Adrenal gland (tissue), 12 donors: ENCODE data around the gene ATXN3L. TPM values are rescaled to one million over a fixed set of nuclear protein-coding genes. Genes with fewer than 3 reads are reported as not detected.

ENCODE experiments used
- DNase-seq, 7 donors: peaks; one replicate each; pipeline ENCODE4 v3.0.0-alpha.2; 2019 to 2020
- H3K27ac ChIP-seq, 5 donors: fragments of 200-600 bp; sonication (generic) in 4 of 5; 1 replicate in 3 of 5; 2 replicates in 2 of 5; pipeline versions ENCODE4 v1.5.1 to v1.8.0; 2016 to 2020; ENCODE audit warnings: mild to moderate bottlenecking in 1 of 5
- H3K27me3 ChIP-seq: fragments of 200-600 bp; 2 replicates; pipeline ENCODE4 v1.8.0; 2021
- H3K36me3 ChIP-seq, 2 donors: fragments of 200-600 bp; replicated peaks in 1 of 2; 1 replicate in 1 of 2; 2 replicates in 1 of 2; pipeline versions ENCODE4 v1.5.1 to v1.8.0; 2018 to 2022
- H3K4me1 ChIP-seq, 2 donors: fragments of 200-600 bp; replicated peaks in 1 of 2; 1 replicate in 1 of 2; 2 replicates in 1 of 2; pipeline versions ENCODE4 v1.5.1 to v1.8.0; 2018 to 2021
- H3K4me3 ChIP-seq, 4 donors: fragments of 200-600 bp; sonication (generic) in 3 of 4; one replicate each; pipeline ENCODE4 v1.5.1; 2016 to 2018
- H3K9me3 ChIP-seq, 3 donors: fragments of 200-600 bp; sonication (generic) in 1 of 3; replicated peaks in 1 of 3; 1 replicate in 2 of 3; 2 replicates in 1 of 3; pipeline versions ENCODE4 v1.5.1 to v1.8.0; 2016 to 2021
- POLR2A ChIP-seq, 2 donors: fragments of 450-650 bp; IDR thresholded peaks; one replicate each; pipeline ENCODE4 v1.6.1; 2017; ENCODE audit warnings: antibody characterized with exemption in 2 of 2, mild to moderate bottlenecking in 2 of 2, moderate library complexity in 1 of 2
- WGBS, 4 donors: extraction: QIAGEN DNeasy Blood & Tissue Kit in 2 of 4; methylation state at CpG; one replicate each; pipeline versions ENCODE4 v1.1.5 to v1.1.7; 2013 to 2017; 5-methylcytosine and 5-hydroxymethylcytosine counted together
- intact Hi-C, 2 donors: fragments of 100-400 bp; cut with DNase I; formaldehyde crosslinking; loops; one replicate each; pipeline versions ENCODE4 v1.14.1 to v1.15.0; 2022 to 2023
- polyA plus RNA-seq, 3 donors: library from polyadenylated mRNA; stranded (reverse); fragments of 200-250 nt in 2 of 3; fragments of 350-450 nt in 1 of 3; fragmentation: Illumina TruSeq in 1 of 3; extraction: RNeasy Lipid Tissue Mini Kit (QIAGEN cat#74804) in 1 of 3; gene quantifications; one replicate each; pipeline ENCODE4 v1.2.3, GENCODE V29; 2013 to 2014
- total RNA-seq, 9 donors: library from RNA; depleted of rRNA in 4 of 9; stranded (reverse); fragments of >200 nt in 4 of 9; fragments of 120-200 nt in 1 of 9; fragmentation: NEBNext Ultra II Directional in 1 of 9; extraction: Animal tissue kit (Norgen Biotek cat#: 25700) in 1 of 9; gene quantifications; one replicate each; pipeline versions ENCODE4 v1.1.0 to v1.2.4, GENCODE V29; 2013 to 2023
- TF ChIP-seq, protein P1 (sequence below), 6 experiments: fragments of 450-650 bp in 4 of 6; fragments of 200-600 bp in 2 of 6; sonication (generic) in 1 of 6; IDR thresholded peaks; 1 replicate in 5 of 6; 2 replicates in 1 of 6; pipeline versions ENCODE4 v1.5.1 to v1.8.0; 2016 to 2021; ENCODE audit warnings: antibody characterized with exemption in 6 of 6, mild to moderate bottlenecking in 2 of 6, moderate library complexity in 1 of 6
- donor health status: healthy with polysubstance abuse.
- donor health status: Bipolar disorder and iron deficiency.
- donor health status: DM: yes; HTN: yes; CAD: no.
- donor health status: DM: no; HTN: no; CAD: no.
- donor health status: DM: no; HTN: no; CAD: no.
- donor health status: DM: yes; HTN: yes; CAD: no.

Gene ATXN3L
- total and polyA plus RNA-seq, 12 donors = not detected

DNA sequence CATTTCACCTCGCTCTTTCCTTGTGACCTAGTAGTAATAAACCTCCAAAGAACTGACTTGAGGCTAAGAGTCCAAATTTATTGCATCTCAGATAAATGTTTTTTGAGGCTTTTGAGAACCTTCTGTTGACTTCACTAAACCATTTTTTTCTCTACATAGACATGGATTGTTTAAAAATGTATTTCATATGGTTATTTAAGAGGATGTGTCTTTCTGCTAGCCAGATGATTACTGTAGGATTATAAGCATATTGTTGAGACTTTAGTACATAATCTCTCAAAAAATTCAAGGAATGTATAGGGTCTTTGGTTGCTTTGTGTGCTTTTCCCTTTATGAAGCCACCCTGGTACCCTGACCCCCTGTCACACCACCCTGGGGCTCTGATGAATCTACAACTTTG lies 44.8 kb downstream of the ATXN3L start:
- 87 to 100% (median 97%) methylated on average over 1 of the region's 1 CpG for WGBS, 4 donors
- no peak overlapping the region for H3K4me3 ChIP-seq
- DNase-seq = no peak
- no peaks in the 10 kb centered on the region for H3K36me3 ChIP-seq
- no peak overlapping the region for H3K27ac ChIP-seq
- no peaks in the 10 kb centered on the region for H3K9me3 ChIP-seq
- TF ChIP-seq, protein P1, sequence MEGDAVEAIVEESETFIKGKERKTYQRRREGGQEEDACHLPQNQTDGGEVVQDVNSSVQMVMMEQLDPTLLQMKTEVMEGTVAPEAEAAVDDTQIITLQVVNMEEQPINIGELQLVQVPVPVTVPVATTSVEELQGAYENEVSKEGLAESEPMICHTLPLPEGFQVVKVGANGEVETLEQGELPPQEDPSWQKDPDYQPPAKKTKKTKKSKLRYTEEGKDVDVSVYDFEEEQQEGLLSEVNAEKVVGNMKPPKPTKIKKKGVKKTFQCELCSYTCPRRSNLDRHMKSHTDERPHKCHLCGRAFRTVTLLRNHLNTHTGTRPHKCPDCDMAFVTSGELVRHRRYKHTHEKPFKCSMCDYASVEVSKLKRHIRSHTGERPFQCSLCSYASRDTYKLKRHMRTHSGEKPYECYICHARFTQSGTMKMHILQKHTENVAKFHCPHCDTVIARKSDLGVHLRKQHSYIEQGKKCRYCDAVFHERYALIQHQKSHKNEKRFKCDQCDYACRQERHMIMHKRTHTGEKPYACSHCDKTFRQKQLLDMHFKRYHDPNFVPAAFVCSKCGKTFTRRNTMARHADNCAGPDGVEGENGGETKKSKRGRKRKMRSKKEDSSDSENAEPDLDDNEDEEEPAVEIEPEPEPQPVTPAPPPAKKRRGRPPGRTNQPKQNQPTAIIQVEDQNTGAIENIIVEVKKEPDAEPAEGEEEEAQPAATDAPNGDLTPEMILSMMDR (IDR thresholded peaks at IDR 0.05) = no peak
- TF ChIP-seq POLR2A (IDR thresholded peaks at IDR 0.05) = no peak
- H3K27me3 ChIP-seq = no peaks in the 10 kb centered on the region
- H3K4me1 ChIP-seq = no peaks in the 10 kb centered on the region
- intact Hi-C loops = no loop called here

DNA sequence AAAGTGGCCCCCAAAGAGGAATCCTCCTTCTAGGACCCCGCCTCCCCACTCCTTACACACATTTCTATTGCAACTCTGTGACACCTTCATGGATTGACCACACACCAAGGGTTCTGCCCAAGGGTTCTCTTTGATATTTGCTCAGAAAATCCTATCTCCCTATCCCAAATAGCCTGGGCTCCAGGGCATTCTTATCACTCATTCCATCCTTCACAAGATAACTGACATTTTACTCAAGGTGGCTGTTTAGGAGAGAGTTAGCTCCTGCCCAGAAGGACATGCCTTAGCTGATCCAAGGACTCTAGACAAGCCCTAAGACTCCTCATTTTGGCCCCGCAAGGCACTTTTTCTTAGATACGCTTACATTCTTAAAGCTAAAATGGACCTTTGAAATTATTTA lies 47.4 kb downstream of the ATXN3L start:
- H3K36me3 ChIP-seq = no peaks in the 10 kb centered on the region
- 87 to 100% (median 95%) methylated on average over 3 of the region's 3 CpGs for WGBS, 4 donors
- no peak overlapping the region for H3K27ac ChIP-seq
- no peaks in the 10 kb centered on the region for H3K27me3 ChIP-seq
- intact Hi-C loops = no loop called here
- no peaks in the 10 kb centered on the region for H3K9me3 ChIP-seq
- no peaks in the 10 kb centered on the region for H3K4me1 ChIP-seq
- no peak for DNase-seq
- H3K4me3 ChIP-seq = no peak overlapping the region
- no peak for TF ChIP-seq POLR2A (IDR thresholded peaks at IDR 0.05)
- TF ChIP-seq, protein P1 (IDR thresholded peaks at IDR 0.05) = no peak

DNA sequence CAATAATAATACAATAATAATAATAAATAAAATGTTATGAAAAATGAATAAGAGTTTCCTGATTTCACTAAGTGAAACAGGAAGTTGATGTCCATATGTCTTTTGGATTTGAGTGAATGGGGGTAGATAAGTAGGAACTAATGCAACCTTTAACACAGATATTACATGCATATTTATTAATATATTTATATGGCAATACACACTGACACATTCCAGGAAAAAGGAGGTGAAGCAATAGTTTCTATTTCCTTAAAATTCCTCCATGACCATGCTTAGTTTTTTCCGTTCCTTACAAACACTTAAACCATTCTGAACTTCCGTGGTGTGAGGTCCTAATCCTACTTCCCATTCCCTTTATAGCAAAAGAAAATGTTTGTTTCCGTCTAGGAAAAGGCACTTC lies 48.3 kb downstream of the ATXN3L start:
- TF ChIP-seq POLR2A (IDR thresholded peaks at IDR 0.05) = no peak
- TF ChIP-seq, protein P1 (IDR thresholded peaks at IDR 0.05) = no peak
- no peaks in the 10 kb centered on the region for H3K36me3 ChIP-seq
- WGBS, 4 donors = 61 to 73% (median 68%) methylated on average over 3 of the region's 3 CpGs
- no peak overlapping the region for H3K27ac ChIP-seq
- no peak for DNase-seq
- intact Hi-C loops = no loop called here
- no peak overlapping the region for H3K4me3 ChIP-seq
- no peaks in the 10 kb centered on the region for H3K9me3 ChIP-seq
- no peaks in the 10 kb centered on the region for H3K27me3 ChIP-seq
- H3K4me1 ChIP-seq = no peaks in the 10 kb centered on the region

DNA sequence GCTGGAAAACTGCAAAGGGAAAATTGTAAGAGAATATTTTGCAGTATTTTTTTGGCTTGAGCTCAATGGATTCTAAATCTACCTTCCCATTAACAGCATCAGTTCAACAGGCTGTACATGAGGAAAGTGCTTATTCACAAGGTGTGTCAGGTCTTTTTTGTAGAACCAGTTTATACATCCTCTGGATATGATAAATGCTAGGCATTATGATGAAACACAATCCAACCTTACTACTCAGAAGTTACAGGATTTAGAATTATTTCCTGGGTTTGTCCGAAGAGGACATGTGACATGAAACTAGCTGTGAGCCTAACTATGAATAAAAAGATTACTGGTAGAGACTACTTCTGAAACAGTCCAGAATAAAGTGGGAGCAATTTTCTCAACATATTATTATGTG lies 49.5 kb downstream of the ATXN3L start:
- no peaks in the 10 kb centered on the region for H3K36me3 ChIP-seq
- TF ChIP-seq, protein P1 (IDR thresholded peaks at IDR 0.05) = no peak
- TF ChIP-seq POLR2A (IDR thresholded peaks at IDR 0.05) = no peak
- intact Hi-C loops = no loop called here
- H3K27ac ChIP-seq = no peak overlapping the region
- H3K9me3 ChIP-seq = no peaks in the 10 kb centered on the region
- no peaks in the 10 kb centered on the region for H3K27me3 ChIP-seq
- H3K4me1 ChIP-seq = no peaks in the 10 kb centered on the region
- no peak overlapping the region for H3K4me3 ChIP-seq
- no peak for DNase-seq
- WGBS, 4 donors = 75 to 86% (median 84%) methylated on average over 1 of the region's 1 CpG
